SU-DHL-6 (cell line): ENCODE data around the gene ZBTB24.

Experiments
- CTCF ChIP-seq: fragments of 200-600 bp; sonication (generic); IDR thresholded peaks from one replicate; pipeline ENCODE4 v1.5.1; 2017; ENCODE audit warnings: antibody characterized with exemption, mild to moderate bottlenecking, low read length, moderate library complexity; ENCODE audit not compliant: insufficient read depth, poor library complexity, severe bottlenecking
- EZH2phosphoT487 ChIP-seq: fragments of 200-600 bp; sonication (generic), shearing (Covaris generic); conservative IDR thresholded peaks from 2 replicates; pipeline ENCODE4 v1.6.1; 2018; ENCODE audit warnings: mild to moderate bottlenecking, antibody characterized with exemption, low read length, moderate library complexity, mixed read lengths

- TF ChIP-seq CTCF (no peak), EZH2phosphoT487 (no peak)
These were observed 15.0 kb upstream of the ZBTB24 start for GRCh38 chr6:109498052-109498451.
